Muscle layer of colon (tissue), 2 donors: Measurements from ENCODE around the gene MAN1B1.

Source experiments
- H3K27ac ChIP-seq: one replicate; pipeline ENCODE4 v1.7.0; 2013; ENCODE audit warnings: low read depth, mild to moderate bottlenecking, low read length, moderate library complexity
- H3K27me3 ChIP-seq, 2 donors: one replicate each; pipeline ENCODE4 v1.7.0; 2013; ENCODE audit warnings: low read length in 2 of 2, mild to moderate bottlenecking in 2 of 2; ENCODE audit not compliant: insufficient read depth in 2 of 2, control insufficient read depth in 1 of 2
- H3K36me3 ChIP-seq: one replicate; pipeline ENCODE4 v1.7.0; 2013; ENCODE audit warnings: mild to moderate bottlenecking, low read length; ENCODE audit not compliant: insufficient read depth
- H3K4me1 ChIP-seq: one replicate; pipeline ENCODE4 v1.7.0; 2013; ENCODE audit warnings: mild to moderate bottlenecking, low read length; ENCODE audit not compliant: insufficient read depth
- H3K4me3 ChIP-seq, 2 donors: one replicate each; pipeline ENCODE4 v1.7.0; 2013; ENCODE audit warnings: low read length in 2 of 2, low read depth in 1 of 2, mild to moderate bottlenecking in 1 of 2, moderate library complexity in 1 of 2
- H3K9ac ChIP-seq: one replicate; pipeline ENCODE4 v1.7.0; 2013; ENCODE audit warnings: low read length
- H3K9me3 ChIP-seq: one replicate; pipeline ENCODE4 v1.7.0; 2013; ENCODE audit warnings: mild to moderate bottlenecking, low read length
- donor health status: abdominal sarcoma.
- donor health status: Adenocarcinoma of cecum.

MAN1B1 gene

GRCh38 chr9:137140151-137141012, 53.6 kb downstream of the MAN1B1 start:
- Histone ChIP-seq H3K36me3 (no peaks in the 10 kb centered on the region), H3K27me3 (peaks cover 22 to 74% of the 10 kb centered on the region in 2 donors), H3K4me3 (no peak overlapping the region), H3K27ac (no peak overlapping the region), H3K4me1 (no peaks in the 10 kb centered on the region), H3K9ac (no peak overlapping the region), H3K9me3 (no peaks in the 10 kb centered on the region)

- no peaks in the 10 kb centered on the region for H3K9me3 ChIP-seq
- no peak overlapping the region for H3K9ac ChIP-seq
- no peaks in the 10 kb centered on the region for H3K4me1 ChIP-seq
- peaks cover 22 to 73% of the 10 kb centered on the region in 2 donors for H3K27me3 ChIP-seq
- no peak overlapping the region for H3K4me3 ChIP-seq
- no peak overlapping the region for H3K27ac ChIP-seq
- no peaks in the 10 kb centered on the region for H3K36me3 ChIP-seq
Measured at GRCh38 chr9:137141050-137141810, 54.4 kb downstream of the MAN1B1 start.

GRCh38 chr9:137141976-137142936, 55.5 kb downstream of the MAN1B1 start:
- H3K27me3 ChIP-seq: peaks cover 22 to 72% of the 10 kb centered on the region in 2 donors
- no peak overlapping the region for H3K27ac ChIP-seq

GRCh38 chr9:137143459-137143858, 56.7 kb downstream of the MAN1B1 start:
- peaks cover 14 to 72% of the 10 kb centered on the region in 2 donors for H3K27me3 ChIP-seq
- no peak overlapping the region for H3K27ac ChIP-seq
- no peak overlapping the region for H3K9ac ChIP-seq
- H3K36me3 ChIP-seq: no peaks in the 10 kb centered on the region
- H3K9me3 ChIP-seq: no peaks in the 10 kb centered on the region
- H3K4me3 ChIP-seq: no peak overlapping the region
- no peaks in the 10 kb centered on the region for H3K4me1 ChIP-seq

More at GRCh38 chr9:137141976-137142936, 55.5 kb downstream of the MAN1B1 start:
- Histone ChIP-seq H3K9ac (no peak overlapping the region), H3K4me3 (no peak overlapping the region), H3K36me3 (no peaks in the 10 kb centered on the region), H3K4me1 (no peaks in the 10 kb centered on the region), H3K9me3 (no peaks in the 10 kb centered on the region)

GRCh38 chr9:137145731-137146526, 59.1 kb downstream of the MAN1B1 start:
- Histone ChIP-seq H3K9me3 (no peaks in the 10 kb centered on the region), H3K9ac (no peak overlapping the region), H3K27me3 (peaks cover 0 to 70% of the 10 kb centered on the region in 2 donors), H3K36me3 (no peaks in the 10 kb centered on the region), H3K4me3 (no peak overlapping the region), H3K4me1 (no peaks in the 10 kb centered on the region), H3K27ac (no peak overlapping the region)

- H3K27me3 ChIP-seq: peaks cover 0 to 64% of the 10 kb centered on the region in 2 donors
- no peaks in the 10 kb centered on the region for H3K9me3 ChIP-seq
- H3K9ac ChIP-seq: no peak overlapping the region
- no peak overlapping the region for H3K27ac ChIP-seq
- no peaks in the 10 kb centered on the region for H3K4me1 ChIP-seq
- no peaks in the 10 kb centered on the region for H3K36me3 ChIP-seq
- H3K4me3 ChIP-seq: no peak overlapping the region
Measured at GRCh38 chr9:137146527-137146918, 59.7 kb downstream of the MAN1B1 start.

- Histone ChIP-seq H3K4me1 (no peaks in the 10 kb centered on the region), H3K9me3 (no peaks in the 10 kb centered on the region), H3K27ac (no peak overlapping the region), H3K4me3 (no peak overlapping the region), H3K36me3 (no peaks in the 10 kb centered on the region), H3K27me3 (peaks cover 0 to 57% of the 10 kb centered on the region in 2 donors), H3K9ac (no peak overlapping the region)
Measured at GRCh38 chr9:137147091-137147792, 60.5 kb downstream of the MAN1B1 start.

- Histone ChIP-seq H3K9me3 (no peaks in the 10 kb centered on the region), H3K4me3 (no peak overlapping the region), H3K4me1 (no peaks in the 10 kb centered on the region), H3K27ac (no peak overlapping the region), H3K27me3 (peaks cover 0 to 51% of the 10 kb centered on the region in 2 donors), H3K9ac (no peak overlapping the region), H3K36me3 (no peaks in the 10 kb centered on the region)
Measured at GRCh38 chr9:137147793-137148160, 61.0 kb downstream of the MAN1B1 start.

- Histone ChIP-seq H3K9me3 (no peaks in the 10 kb centered on the region), H3K36me3 (no peaks in the 10 kb centered on the region), H3K9ac (no peak overlapping the region), H3K4me3 (no peak overlapping the region), H3K27me3 (peaks cover 0 to 47% of the 10 kb centered on the region in 2 donors), H3K27ac (no peak overlapping the region), H3K4me1 (no peaks in the 10 kb centered on the region)
Measured at GRCh38 chr9:137148242-137148641, 61.5 kb downstream of the MAN1B1 start.

- Histone ChIP-seq H3K27me3 (peaks cover 0 to 42% of the 10 kb centered on the region in 2 donors), H3K9ac (no peak overlapping the region), H3K36me3 (no peaks in the 10 kb centered on the region), H3K9me3 (no peaks in the 10 kb centered on the region), H3K4me1 (no peaks in the 10 kb centered on the region), H3K4me3 (no peak overlapping the region), H3K27ac (no peak overlapping the region)
Measured at GRCh38 chr9:137148661-137149060, 61.9 kb downstream of the MAN1B1 start.
